Inflammatory macrophage (primary cell): ENCODE data around the gene S100A11.

Source experiments
- DNase-seq, 2 donors: peaks; one replicate each; pipeline ENCODE4 v3.0.0-alpha.2; 2020 to 2022

The S100A11 gene

DNA sequence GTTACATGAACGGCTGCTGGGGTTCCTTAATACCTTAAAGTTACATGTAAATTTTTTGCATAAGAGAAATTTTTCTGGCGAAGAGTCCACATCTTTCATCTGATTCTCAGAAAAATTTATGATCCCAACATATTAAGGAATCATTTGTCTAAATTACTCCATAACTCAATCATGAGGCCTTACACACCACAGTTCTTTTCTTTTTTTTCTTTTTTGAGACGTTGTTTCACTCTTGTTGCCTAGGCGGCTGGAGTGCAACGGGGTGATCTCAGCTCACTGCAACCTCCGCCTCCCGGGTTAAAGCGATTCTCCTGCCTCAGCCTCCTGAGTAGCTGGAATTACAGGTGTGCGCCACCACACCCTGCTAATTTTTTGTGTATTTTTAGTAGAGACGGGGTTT, 2.1 kb upstream of the S100A11 start:
- peak in 1 of 2 donors; percentile 58 for DNase-seq

DNA sequence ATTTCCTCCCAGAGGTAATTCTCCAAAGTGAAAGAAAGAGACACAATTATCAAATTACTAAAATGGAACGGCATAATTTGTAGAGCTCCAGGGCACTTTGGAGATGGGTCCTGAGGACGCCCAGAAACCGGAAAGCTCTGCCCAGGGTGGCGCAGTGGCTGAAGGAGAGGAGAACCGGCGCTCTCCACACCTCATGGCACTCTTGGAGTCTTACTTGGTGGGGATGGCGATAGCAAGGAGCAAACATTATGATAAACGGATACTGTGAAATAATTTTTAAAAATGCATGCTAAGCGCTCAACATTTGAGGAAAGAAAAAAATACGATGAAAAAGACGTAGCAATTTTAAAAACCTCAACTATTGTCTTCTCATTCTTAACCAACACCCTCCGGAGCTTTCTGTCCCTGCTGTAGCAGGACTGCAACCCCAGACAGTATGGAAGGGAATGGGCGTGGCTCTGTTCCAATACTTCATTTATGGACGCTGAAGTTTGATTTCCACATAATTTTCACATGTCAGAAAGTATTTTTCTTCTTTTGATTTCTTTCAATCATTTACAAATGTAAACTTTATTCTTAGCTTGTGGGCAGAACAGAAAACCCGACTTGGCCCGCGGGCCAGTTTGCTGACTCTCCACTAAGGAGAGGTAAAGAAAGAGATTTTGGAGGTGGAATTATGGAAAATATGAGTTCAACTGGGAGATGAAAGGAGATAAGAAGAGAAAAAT, 1.1 kb downstream of the S100A11 start:
- peak; percentile 56 to 61 for DNase-seq

DNA sequence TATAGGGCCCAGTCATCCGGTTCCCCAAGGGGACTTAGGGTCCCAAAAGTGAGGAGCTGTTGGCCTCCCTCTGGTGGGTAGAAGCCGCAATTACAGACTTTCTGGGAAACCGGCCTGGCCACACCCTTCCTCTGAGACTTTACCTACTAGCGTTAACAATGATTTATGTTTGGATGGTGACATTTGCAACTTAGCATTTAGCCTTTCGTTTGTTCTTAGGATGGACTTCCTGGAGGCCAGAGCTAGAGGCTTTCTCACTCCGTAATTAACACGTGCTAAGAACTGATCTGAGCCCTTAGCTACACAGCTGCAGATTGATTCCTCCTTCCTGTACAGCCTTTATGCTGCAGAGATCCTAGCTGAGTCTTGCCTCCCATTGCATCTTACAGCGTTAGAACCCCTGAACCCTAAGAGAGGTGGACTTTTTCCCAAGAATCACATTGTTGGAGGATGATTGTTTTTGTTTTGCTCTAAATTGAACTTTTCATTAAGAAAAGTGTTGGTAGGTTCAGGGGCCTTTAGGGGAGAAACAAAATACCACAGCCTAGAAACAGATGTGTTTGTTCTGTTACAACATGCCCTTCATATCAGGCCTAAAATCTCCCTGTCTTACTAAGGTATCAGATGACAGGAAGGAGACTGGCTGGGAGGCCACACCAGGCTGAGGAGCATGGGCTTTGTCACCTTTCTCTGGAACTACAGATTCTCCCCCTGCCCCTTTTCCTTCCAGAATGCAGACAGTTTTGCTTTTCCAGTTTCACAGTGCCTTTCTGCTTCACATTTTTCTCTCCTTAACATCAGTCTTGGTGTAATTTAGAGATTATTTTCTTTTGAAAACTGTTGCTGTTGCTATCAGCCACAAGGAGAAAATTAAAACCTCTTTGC, 1.9 kb downstream of the S100A11 start:
- peak; percentile 76 to 88 for DNase-seq

DNA sequence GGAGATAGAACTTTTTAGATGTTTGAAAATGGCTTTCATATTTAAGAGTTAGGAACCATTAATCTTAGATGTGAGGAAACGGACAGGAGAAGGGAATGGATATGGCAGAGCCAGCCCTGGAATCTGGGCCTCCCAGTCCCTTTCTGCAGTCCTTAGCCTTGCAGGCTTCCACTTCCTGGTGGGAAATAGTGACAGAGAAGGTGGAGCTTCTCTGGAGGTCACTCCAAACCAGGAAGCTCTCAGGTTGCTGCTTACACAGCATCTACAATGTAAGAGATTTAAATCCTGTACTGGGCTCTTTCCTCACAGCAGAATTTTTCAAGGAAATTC, 2.5 kb downstream of the S100A11 start:
- no peak for DNase-seq

DNA sequence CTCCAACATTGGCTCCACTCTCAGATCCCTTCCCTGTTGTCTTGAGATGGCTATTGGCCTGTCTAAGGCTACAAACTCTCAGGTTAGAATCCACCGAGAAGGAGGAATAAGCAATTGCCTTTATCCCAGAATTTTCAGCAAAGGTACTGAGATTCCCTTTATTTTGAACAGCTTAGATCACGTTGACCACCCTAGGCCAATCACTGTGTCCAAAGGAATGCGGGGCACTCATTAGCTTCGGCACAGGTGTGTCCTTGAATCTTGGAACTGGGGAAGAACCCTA, 6.9 kb downstream of the S100A11 start:
- DNase-seq = no peak

DNA sequence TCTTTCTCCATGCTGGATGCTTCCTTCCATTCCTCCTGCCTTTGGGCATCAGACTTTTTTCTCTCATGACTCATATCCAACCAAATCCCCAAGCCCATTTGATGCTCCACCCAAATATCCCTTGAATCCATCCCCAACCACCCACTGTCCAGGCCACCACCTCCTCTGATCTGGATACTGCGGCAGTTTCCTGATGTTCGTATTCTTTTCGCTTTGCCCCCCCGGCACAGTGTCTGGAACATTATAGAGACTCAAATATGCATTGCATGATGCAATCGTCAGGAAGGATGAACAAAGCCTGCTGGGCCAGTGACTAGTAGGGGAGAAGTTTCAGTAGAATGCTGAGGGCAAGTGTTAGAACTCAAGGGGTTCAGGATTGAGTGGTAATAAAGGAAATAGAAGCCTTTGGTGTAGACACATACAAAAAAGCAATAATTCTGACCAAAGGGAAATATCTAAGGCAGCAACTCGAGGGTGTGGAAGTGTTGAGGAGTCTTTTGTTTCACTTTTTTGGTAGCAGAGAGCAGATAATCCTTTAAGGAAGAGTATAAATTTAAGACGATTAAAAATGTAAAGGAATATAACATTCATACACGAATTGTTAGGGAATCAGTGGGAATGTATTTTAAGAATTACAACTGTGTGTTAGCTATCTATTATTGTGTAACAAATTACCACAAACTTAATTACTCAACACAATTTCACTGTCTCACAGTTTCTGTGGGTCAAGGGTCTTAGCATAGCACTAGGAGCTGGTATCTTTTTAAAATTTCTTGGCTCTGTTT, 7.5 kb downstream of the S100A11 start:
- peak; percentile 72 to 80 for DNase-seq

DNA sequence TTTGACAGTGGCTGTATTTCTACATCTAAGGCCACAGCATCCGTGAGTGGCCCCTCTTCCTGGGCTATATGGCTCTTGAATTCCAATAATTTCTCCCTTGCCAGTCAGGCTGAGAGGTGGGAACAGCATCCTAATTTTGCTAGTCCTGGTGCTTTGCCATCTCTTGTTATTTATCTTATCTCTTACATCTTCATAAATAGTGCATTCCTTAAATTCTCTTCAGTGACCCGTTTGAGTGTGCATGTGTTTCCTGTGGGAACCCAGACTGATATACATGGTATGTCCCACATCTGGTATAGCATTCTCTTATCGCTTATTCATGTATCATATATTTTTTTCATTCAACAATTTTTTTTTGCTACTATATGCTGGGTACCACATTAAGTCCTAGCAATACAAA, 9.9 kb downstream of the S100A11 start:
- DNase-seq = no peak

DNA sequence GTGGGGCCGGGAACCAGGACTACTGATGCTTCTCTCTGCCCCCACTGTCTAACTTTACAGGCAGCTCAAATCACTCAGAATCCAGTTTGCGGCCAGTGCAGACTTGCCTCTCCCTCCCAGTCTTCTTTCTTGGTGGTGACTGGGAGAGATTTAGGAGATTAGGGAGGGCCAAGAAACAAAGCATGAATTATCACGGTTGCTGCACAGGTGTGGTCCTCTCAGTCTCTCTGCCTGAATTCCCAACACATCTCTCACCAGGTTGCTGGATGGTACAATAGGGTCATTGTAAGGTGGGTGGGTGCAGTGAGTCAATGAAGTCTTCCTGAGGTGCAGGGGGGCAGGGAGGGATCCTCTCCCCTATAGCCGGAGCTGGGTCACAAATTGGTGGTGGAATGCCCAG, 12.6 kb downstream of the S100A11 start:
- no peak for DNase-seq

DNA sequence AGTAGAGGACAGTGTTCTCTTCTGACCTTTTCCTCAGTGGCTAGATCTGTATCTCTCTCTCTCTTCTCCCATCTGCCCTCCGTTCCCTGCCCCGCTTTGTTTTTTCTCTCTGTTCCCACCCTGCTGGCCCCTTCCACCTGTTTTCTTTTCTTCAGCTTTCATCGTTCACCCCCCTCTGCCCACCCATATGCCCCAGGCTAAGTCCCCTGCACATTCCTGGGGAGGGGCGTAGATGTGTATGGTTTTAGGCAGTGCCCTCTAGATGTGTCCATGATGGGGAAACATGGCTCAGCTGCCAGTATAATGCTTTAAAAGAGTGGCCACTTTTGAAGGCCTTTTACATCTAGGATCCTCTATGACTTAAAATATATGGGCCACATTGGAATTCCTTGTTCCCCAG, 13.6 kb downstream of the S100A11 start:
- no peak for DNase-seq

DNA sequence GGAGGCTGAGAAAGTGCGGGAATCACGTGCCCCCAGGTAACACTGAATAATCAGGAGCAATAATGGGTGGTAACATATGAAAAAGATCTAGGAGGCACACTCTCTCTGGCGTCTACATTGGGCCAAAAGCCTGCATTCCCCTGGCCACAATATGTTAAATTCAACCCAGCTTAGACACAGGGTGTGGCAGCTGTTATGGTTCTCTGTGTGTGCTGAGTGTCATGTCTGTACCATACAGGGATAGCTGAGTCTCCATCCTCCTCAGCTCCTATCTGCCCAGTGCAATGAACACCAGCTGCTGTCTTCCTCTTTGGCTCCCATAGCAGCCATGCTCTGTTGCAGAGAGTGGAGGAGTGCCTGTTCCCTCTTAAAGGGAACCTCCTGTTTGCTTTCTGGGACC, 14.3 kb downstream of the S100A11 start:
- DNase-seq = peak; percentile 38 to 49

DNA sequence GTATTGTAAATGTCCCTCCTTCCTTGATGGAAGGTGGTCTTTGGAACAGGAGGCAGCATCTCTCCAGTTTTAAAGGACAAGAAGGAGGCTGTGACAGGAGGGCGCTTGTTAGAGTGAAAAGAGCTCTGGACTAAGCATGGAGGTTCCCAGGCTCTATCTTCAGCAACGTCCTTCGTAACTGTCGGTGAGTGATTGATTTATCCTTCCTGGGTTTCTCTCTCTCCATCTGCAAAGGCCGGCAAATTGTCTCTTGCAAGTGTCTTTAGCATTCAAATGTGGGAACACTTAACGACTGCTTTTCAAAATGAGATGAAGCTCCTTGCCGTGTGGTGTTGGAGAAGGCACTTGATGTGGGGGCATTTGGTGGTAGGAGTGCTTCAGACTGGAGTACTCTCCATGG, 15.2 kb downstream of the S100A11 start:
- no peak for DNase-seq

DNA sequence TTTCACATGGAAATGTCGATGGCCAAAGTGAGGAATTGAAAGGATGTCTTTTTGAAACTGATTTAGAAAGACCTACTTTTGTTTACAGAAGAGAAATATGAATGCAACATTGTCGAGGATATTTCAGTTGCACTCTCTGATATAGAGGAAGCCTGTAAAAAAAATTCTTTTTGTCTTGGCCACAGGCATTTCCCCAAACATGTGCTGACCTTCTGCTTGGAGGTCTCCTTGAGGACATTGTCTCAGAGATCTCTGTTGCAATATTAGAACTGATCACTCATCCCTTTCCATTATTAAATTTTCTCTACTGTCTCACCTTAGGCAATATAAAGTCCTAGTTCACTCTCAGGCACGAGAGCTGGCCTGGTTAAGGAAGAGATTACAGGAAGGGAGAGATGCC, 16.0 kb downstream of the S100A11 start:
- peak; percentile 48 to 52 for DNase-seq

DNA sequence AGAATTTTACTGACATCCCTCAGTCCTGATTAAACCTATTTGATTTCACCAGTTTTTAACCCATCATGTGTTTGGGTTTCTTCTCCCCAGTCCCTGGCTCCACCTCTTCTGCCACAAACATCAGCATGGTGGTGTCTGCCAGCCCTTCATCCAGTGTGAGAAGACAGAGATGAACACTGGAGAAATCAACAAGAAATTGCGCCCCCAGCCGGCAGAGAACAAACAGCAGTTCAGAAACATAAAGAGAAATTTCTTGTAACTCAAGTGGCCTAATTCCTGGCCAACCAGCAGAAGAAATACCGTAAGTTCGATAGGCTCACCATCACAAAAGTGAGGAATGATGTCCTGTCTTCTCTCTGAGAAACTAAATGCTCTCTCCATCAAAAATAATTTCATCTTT, 18.3 kb downstream of the S100A11 start:
- no peak for DNase-seq

DNA sequence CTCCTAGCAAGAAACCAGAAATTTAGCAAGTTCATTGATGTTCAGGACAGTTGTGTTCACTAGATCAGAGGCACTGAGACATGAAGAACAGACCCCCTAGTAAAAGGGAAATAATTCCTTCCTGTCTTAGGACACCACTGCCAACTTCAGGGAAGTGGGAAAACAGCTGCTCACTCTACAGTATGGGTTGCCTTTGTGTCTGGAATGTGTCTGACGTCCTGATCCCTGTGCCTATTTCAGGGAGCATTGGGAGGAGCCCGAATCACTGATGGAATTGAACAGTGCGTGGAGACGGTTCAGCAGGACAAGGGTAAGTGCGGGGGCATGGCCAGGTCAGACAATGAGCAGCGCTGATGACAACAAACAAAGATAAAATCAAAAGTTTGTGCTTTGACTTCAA, 21.0 kb downstream of the S100A11 start:
- no peak for DNase-seq

DNA sequence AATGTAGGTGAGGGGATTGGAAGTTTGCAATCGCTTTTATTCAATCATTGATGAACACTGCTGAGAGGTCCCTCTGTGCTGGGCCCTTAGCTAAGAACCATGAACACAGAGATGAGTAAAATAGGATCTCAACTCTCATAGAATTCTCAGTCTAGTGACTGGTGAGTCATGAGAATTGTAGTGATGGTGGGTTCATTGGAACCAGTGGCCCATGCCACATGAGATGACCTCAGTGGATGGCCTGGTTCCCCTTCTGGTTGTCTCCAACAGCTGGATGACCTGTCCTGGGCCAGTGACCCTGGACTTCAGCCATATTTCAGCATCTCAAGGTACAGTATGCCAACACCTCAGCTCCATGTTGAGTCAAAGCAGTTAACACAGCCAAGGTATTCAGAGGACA, 21.9 kb downstream of the S100A11 start:
- peak; percentile 49 to 68 for DNase-seq

DNA sequence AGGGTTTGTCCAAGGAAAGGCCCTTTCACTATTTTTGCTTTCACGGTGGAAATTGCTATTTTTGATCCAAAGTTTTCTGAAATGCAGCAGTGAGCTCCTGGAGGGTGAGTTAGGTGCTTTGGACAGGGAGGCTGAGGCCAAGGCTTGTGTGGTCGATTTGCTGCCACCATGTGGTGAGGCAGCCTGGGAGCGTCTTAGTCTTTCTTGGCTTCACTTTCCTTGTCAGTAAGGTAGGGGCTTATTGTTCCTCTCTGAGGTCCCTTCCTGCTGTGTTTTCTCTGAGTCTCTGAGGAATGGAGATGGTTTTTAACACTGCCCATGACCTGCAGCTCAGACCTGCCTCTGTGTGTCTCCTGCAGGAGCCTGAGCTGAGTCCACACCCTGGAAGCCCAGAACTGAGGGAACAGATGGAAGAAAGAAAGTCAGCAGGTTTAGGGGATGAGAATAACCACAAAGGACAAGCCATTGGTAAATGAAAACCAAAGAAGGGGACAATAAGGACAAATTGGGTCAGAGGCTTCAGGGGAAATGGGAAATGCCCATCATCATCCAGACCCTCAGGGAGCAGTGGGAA, 23.1 kb downstream of the S100A11 start:
- DNase-seq = peak; percentile 46 to 67

DNA sequence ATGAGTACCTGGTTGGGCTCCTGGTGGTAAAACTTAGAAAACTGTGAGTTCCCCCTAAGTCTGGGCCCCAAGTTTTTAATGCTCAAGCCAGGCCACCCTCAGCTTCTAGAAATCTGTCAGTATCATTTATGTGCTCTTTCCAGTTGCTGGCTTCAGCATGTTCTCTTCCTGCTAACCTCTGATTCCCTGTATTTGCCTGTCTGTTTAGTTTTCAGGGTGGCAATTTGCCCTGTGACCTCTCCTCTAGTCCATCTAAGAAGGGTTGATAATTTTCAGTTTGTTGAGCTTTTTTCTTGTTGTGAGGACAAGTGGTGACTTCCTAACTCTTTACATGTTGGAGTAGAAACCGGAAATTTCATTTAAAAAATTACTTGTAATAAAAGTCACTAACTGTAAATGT, 27.1 kb downstream of the S100A11 start:
- DNase-seq = no peak

DNA sequence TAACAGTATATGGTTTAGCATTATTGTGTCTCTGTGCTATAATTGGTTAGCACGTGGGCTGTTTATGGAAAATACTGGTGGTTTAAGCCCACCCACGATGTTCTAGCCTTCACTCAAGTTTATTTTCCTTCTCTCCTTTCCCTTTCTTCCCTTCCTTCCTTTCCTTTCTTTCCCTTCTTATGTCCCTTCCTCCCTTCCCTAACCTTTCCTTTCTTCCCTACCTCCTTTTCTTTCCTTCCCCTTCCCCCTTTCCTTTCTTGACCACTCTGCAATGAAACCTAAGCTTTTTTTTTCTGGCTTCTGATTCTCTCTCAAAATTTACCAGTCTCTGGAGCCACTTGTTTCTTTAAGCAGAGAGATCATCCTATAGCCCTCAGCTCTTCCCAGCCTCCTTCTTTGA, 29.8 kb downstream of the S100A11 start:
- no peak for DNase-seq

DNA sequence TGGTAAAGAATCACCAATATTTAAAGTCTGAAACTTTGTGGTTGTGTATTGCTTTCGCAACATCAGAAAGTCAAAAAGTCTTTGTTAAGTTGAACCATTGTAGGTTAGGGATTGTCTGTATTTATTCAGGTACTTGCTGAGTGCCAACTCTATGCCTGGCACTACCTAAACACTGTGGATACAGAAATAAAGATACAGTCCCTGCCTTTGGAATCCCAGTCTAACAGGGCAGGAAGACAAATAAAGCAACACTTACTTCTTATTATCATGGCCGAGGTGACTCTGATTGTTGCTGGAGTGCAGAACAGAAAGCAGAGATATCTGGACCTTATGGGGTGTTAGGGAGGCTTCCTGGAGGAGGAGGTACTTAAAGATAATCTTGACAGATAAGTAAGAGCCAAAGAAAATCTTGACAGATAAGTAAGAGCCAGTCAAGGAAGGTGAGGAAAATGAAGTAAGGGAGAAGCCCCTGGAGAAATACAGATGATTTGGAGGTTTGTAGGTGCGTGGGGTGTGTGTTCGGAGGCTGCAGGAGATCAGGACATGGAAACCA, 31.4 kb downstream of the S100A11 start:
- no peak for DNase-seq

DNA sequence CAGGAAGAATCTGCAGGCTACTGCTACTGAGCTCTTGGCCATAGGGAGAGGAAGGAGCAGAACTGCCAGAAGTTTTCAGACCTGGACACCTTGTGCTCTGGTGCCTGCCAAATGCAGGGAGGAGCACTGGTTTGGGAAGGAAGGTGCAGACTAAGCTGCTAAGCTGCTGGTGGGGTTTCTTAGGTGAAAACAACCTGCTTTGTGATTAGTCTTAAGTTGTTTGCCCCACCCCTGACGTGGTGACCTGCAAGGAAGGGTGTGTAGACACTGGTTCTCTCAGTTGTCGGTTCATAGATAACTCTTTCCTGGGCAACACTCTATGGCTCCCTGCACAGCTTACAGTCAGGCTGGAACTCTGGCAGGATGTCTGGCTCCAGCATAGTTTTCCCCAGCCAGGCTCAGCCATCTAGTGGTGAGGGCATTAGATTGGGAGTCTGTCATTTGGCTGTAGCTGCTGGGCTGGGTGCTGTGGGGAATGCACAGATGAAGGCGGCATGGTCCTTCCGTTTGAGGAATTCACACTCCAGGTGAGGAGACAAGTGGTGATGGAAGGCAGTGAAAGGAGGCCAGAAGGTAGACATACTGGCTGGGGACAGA, 32.9 kb downstream of the S100A11 start:
- no peak for DNase-seq

DNA sequence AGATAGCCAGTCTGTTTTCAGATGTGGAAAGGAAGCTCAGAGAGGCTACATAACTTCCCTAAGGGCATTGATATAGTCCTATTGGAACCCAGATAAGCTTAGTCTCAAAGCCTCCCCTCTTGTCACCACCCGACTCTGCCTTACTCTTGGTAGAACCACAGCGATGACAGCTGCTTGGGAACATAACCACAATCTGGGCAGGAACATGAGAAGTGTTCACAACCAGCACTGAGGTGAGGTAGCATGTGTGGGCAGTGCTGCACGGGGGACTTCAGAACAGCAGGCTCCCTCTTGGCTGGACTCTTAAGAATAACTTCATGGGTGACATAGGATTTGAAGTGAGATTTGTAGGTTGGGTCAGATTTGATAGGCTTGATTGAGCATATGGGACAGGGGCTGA, 33.8 kb downstream of the S100A11 start:
- no peak for DNase-seq
